Liver (tissue), 3 donors: ENCODE measurements around the gene ZNF697.

Experiments used
- ATF3 ChIP-seq: IDR thresholded peaks from 2 replicates; pipeline ENCODE4 v1.6.1; 2016; ENCODE audit warnings: antibody characterized with exemption
- CTCF ChIP-seq: fragments of 150-350 bp; IDR thresholded peaks from 2 replicates; pipeline ENCODE4 v1.5.1; 2017; ENCODE audit warnings: improper control_type of control experiment, low read depth, low read length; ENCODE audit not compliant: missing input control
- EGR1 ChIP-seq, 2 donors: IDR thresholded peaks; 2 replicates each; pipeline ENCODE4 v1.6.1; 2016 to 2018; ENCODE audit warnings: antibody characterized with exemption in 2 of 2, low read depth in 2 of 2
- FOXA1 ChIP-seq: IDR thresholded peaks from 2 replicates; pipeline ENCODE4 v1.6.1; 2016; ENCODE audit warnings: antibody characterized with exemption
- GABPA ChIP-seq, 2 donors: IDR thresholded peaks in 1 of 2; conservative IDR thresholded peaks in 1 of 2; 2 replicates each; pipeline ENCODE4 v1.6.1; 2016; ENCODE audit warnings: antibody characterized with exemption in 2 of 2, mild to moderate bottlenecking in 1 of 2, moderate library complexity in 1 of 2
- HNF4A ChIP-seq, 2 donors: conservative IDR thresholded peaks; 2 replicates each; pipeline ENCODE4 v1.6.1; 2016; ENCODE audit warnings: antibody characterized with exemption in 2 of 2, mild to moderate bottlenecking in 2 of 2
- NR2F2 ChIP-seq: IDR thresholded peaks from 2 replicates; pipeline ENCODE4 v1.6.1; 2016; ENCODE audit warnings: antibody characterized with exemption
- RAD21 ChIP-seq, 2 donors: IDR thresholded peaks; 2 replicates each; pipeline ENCODE4 v1.6.1; 2016; ENCODE audit warnings: antibody characterized with exemption in 2 of 2, mild to moderate bottlenecking in 2 of 2
- REST ChIP-seq: IDR thresholded peaks from 2 replicates; pipeline ENCODE4 v1.6.1; 2016; ENCODE audit warnings: antibody characterized with exemption, mild to moderate bottlenecking
- TAF1 ChIP-seq: conservative IDR thresholded peaks from 2 replicates; pipeline ENCODE4 v1.6.1; 2016; ENCODE audit warnings: antibody characterized with exemption, mild to moderate bottlenecking
- YY1 ChIP-seq: IDR thresholded peaks from 2 replicates; pipeline ENCODE4 v1.6.1; 2016; ENCODE audit warnings: antibody characterized with exemption, mild to moderate bottlenecking
- donor health status: healthy.
- donor health status: healthy.

- TF ChIP-seq CTCF (no peak), GABPA (IDR thresholded peaks at IDR 0.05 in 1 of 2, conservative IDR thresholded peaks at IDR 0.05 in 1 of 2) (no peak), ATF3 (no peak), EGR1 (IDR thresholded peaks at IDR 0.05; ENCODE audit: low read depth in 2 of 2) (no peak), REST (no peak), RAD21 (IDR thresholded peaks at IDR 0.05) (no peak), NR2F2 (no peak), YY1 (no peak), HNF4A (conservative IDR thresholded peaks at IDR 0.05) (no peak), FOXA1 (no peak), TAF1 (no peak)
Measured at GRCh38 chr1:119635811-119636390, 12.2 kb downstream of the ZNF697 start.
